GM23338 (cell line): ENCODE results near the gene RAB22A. TPM values are rescaled to one million over a fixed set of nuclear protein-coding genes. Genes with fewer than 3 reads are reported as not detected.

Source experiments
- ATAC-seq: fragments of 200-7000 bp; cut with Tn5 transposase; 3 replicates; pipeline ENCODE4 v1.9.1; 2020
- DNase-seq: peaks from one replicate; pipeline ENCODE4 v3.0.0-alpha.2; 2015; ENCODE audit warnings: low spot score
- H2AFZ ChIP-seq: fragments of 200-600 bp; sonication (generic); 2 replicates; pipeline ENCODE4 v1.8.0; 2016; ENCODE audit warnings: antibody characterized with exemption, mild to moderate bottlenecking, moderate library complexity
- H3F3A ChIP-seq: fragments of 200-600 bp; sonication (generic); replicated peaks from 2 replicates; pipeline ENCODE4 v1.8.0; 2017; ENCODE audit warnings: antibody characterized with exemption, mixed run types, low read depth
- H3K27ac ChIP-seq: fragments of 200-600 bp; sonication (generic); 2 replicates; pipeline ENCODE4 v1.6.1; 2016; ENCODE audit warnings: low read depth
- H3K27me3 ChIP-seq: fragments of 200-600 bp; sonication (generic); 2 replicates; pipeline ENCODE4 v1.8.0; 2016; ENCODE audit warnings: mild to moderate bottlenecking, mixed run types, moderate library complexity; ENCODE audit not compliant: insufficient read depth
- H3K36me3 ChIP-seq: fragments of 200-600 bp; sonication (generic); 2 replicates; pipeline ENCODE4 v1.8.0; 2016; ENCODE audit warnings: mild to moderate bottlenecking; ENCODE audit not compliant: insufficient read depth
- H3K4me1 ChIP-seq: fragments of 200-600 bp; sonication (generic); 2 replicates; pipeline ENCODE4 v1.8.0; 2016; ENCODE audit warnings: mild to moderate bottlenecking, moderate library complexity; ENCODE audit not compliant: insufficient read depth
- H3K4me2 ChIP-seq: fragments of 200-600 bp; sonication (generic); 2 replicates; pipeline ENCODE4 v1.7.1; 2017; ENCODE audit warnings: mixed run types
- H3K4me3 ChIP-seq: fragments of 200-600 bp; sonication (generic); 2 replicates; pipeline ENCODE4 v1.6.1; 2016; ENCODE audit warnings: mixed run types
- H3K79me2 ChIP-seq: fragments of 200-600 bp; sonication (generic); replicated peaks from 2 replicates; pipeline ENCODE4 v1.8.0; 2017; ENCODE audit warnings: mild to moderate bottlenecking; ENCODE audit not compliant: insufficient read depth
- H3K9me2 ChIP-seq: fragments of 200-600 bp; sonication (generic); 2 replicates; pipeline ENCODE4 v1.8.0; 2017; ENCODE audit not compliant: insufficient read depth
- H4K20me1 ChIP-seq: fragments of 200-600 bp; sonication (generic); replicated peaks from 2 replicates; pipeline ENCODE4 v1.8.0; 2017; ENCODE audit warnings: mild to moderate bottlenecking; ENCODE audit not compliant: insufficient read depth
- H3K27ac Mint-ChIP-seq: 2 replicates; pipeline ENCODE4 v1.8.0; 2020; ENCODE audit warnings: inconsistent platforms, mild to moderate bottlenecking, moderate library complexity, mixed read lengths
- H3K27me3 Mint-ChIP-seq: 3 replicates; pipeline ENCODE4 v1.8.0; 2022; ENCODE audit warnings: low read depth, mild to moderate bottlenecking, moderate library complexity, mixed read lengths, inconsistent platforms; ENCODE audit not compliant: insufficient read depth, poor library complexity
- H3K36me3 Mint-ChIP-seq: 3 replicates; pipeline ENCODE4 v1.8.0; 2021; ENCODE audit warnings: low read depth, mild to moderate bottlenecking, inconsistent platforms, moderate library complexity, mixed read lengths
- H3K4me1 Mint-ChIP-seq: 3 replicates; pipeline ENCODE4 v1.8.0; 2020; ENCODE audit warnings: mild to moderate bottlenecking, inconsistent platforms, mixed read lengths
- H3K4me3 Mint-ChIP-seq: 3 replicates; pipeline ENCODE4 v1.8.0; 2021; ENCODE audit warnings: moderate library complexity, mild to moderate bottlenecking, inconsistent platforms, mixed read lengths
- H3K9me3 Mint-ChIP-seq: 3 replicates; pipeline ENCODE4 v1.8.0; 2020; ENCODE audit warnings: moderate library complexity, mild to moderate bottlenecking, inconsistent platforms, mixed read lengths
- CREB1 ChIP-seq: fragments of 250-450 bp; sonication (Bioruptor Pico); IDR thresholded peaks from 2 replicates; pipeline ENCODE4 v1.5.0; 2020; ENCODE audit warnings: low read depth, mild to moderate bottlenecking, moderate library complexity
- EZH2 ChIP-seq: fragments of 200-600 bp; sonication (generic); IDR thresholded peaks from one replicate; pipeline ENCODE4 v1.8.0; 2017; ENCODE audit warnings: antibody characterized with exemption, mild to moderate bottlenecking, low read depth; ENCODE audit not compliant: unreplicated experiment
- EZH2phosphoT487 ChIP-seq: fragments of 200-600 bp; sonication (generic); IDR thresholded peaks from one replicate; pipeline ENCODE4 v1.8.1; 2018; ENCODE audit warnings: antibody characterized with exemption; ENCODE audit not compliant: unreplicated experiment
- JUNB ChIP-seq: IDR thresholded peaks from one replicate; pipeline ENCODE4 v1.6.1; 2016; ENCODE audit warnings: antibody characterized with exemption; ENCODE audit not compliant: unreplicated experiment
- NANOG ChIP-seq: IDR thresholded peaks from 2 replicates; pipeline ENCODE4 v1.6.1; 2016; ENCODE audit warnings: antibody characterized with exemption, borderline replicate concordance
- POLR2AphosphoS5 ChIP-seq: IDR thresholded peaks from 2 replicates; pipeline ENCODE4 v1.6.1; 2016; ENCODE audit warnings: antibody characterized with exemption, low read depth
- STAT1 ChIP-seq: IDR thresholded peaks from one replicate; pipeline ENCODE4 v1.6.1; 2016; ENCODE audit warnings: antibody characterized with exemption; ENCODE audit not compliant: unreplicated experiment
- ZNF114 ChIP-seq: fragments of 250-450 bp; sonication (Bioruptor Pico); IDR thresholded peaks from 2 replicates; pipeline ENCODE4 v1.5.0; 2020; ENCODE audit warnings: mild to moderate bottlenecking, moderate library complexity
- ZNF331 ChIP-seq: fragments of 250-450 bp; sonication (Bioruptor Pico); IDR thresholded peaks from 2 replicates; pipeline ENCODE4 v1.5.0; 2020; ENCODE audit warnings: low read depth, mild to moderate bottlenecking, moderate library complexity
- polyA plus RNA-seq: library from polyadenylated mRNA; unstranded; fragments of >200 nt; fragmentation: Nextera tagmentation; extraction: Ambion mirVana; gene quantifications from 2 replicates; pipeline ENCODE4 v1.2.1, GENCODE V29; 2016
- total RNA-seq: library from RNA; depleted of rRNA; stranded (reverse); fragments of >200 nt; shearing (Covaris generic); gene quantifications from 2 replicates; pipeline ENCODE4 v1.2.3, GENCODE V29; 2014
- TF ChIP-seq, protein P1 (sequence below), 2 experiments: fragments of 200-600 bp in 1 of 2; sonication (generic) in 1 of 2; conservative IDR thresholded peaks; 2 replicates each; pipeline versions ENCODE4 v1.5.1 to v1.6.1; 2016 to 2017; ENCODE audit warnings: antibody characterized with exemption in 2 of 2, low read depth in 2 of 2, mild to moderate bottlenecking in 2 of 2, moderate library complexity in 1 of 2
- TF ChIP-seq, protein P2 (sequence below): IDR thresholded peaks from 2 replicates; pipeline ENCODE4 v1.6.1; 2016; ENCODE audit warnings: antibody characterized with exemption
- TF ChIP-seq, protein P3 (sequence below): IDR thresholded peaks from one replicate; pipeline ENCODE4 v1.6.1; 2018; ENCODE audit warnings: antibody characterized with exemption; ENCODE audit not compliant: unreplicated experiment

The RAB22A gene
- total and polyA plus RNA-seq, 2 experiments from 2014 or later: 3.3 to 6.8 TPM

DNA sequence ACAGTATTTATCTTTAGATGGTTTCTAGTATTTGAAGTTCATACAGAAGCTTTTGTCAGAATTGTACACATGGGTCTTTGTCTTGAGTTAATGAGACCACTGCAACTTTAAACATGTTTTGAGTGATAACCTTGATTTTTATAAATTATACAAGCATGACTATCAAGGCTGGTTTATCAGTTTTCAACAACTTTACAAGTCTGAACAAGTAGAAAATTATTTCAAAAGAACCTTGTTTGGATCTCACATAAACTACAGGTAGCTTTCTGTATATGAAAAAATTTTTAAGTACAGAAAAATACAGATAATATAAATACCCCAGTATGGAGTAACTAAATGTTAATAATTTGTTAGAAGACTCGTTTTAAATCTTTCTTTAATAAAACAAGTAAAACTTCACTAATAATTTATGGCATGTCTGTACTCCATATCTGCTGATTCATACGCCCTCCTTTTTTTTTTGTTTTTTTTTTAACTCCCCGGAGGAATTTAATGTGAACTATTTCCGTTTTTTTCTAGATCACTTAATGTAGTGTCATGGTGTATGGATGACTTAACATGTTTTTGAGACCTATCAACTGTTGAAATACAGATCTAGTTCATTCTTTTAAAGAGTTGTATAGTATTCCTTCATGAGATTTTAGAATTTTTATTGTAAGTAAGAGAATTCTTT lies 97.8 kb downstream of the RAB22A start (continued):
- no peak for TF ChIP-seq NANOG
- TF ChIP-seq POLR2AphosphoS5: no peak
- TF ChIP-seq JUNB: no peak
- TF ChIP-seq EZH2: no peak
- TF ChIP-seq, protein P1, sequence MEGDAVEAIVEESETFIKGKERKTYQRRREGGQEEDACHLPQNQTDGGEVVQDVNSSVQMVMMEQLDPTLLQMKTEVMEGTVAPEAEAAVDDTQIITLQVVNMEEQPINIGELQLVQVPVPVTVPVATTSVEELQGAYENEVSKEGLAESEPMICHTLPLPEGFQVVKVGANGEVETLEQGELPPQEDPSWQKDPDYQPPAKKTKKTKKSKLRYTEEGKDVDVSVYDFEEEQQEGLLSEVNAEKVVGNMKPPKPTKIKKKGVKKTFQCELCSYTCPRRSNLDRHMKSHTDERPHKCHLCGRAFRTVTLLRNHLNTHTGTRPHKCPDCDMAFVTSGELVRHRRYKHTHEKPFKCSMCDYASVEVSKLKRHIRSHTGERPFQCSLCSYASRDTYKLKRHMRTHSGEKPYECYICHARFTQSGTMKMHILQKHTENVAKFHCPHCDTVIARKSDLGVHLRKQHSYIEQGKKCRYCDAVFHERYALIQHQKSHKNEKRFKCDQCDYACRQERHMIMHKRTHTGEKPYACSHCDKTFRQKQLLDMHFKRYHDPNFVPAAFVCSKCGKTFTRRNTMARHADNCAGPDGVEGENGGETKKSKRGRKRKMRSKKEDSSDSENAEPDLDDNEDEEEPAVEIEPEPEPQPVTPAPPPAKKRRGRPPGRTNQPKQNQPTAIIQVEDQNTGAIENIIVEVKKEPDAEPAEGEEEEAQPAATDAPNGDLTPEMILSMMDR (conservative IDR thresholded peaks at IDR 0.05; ENCODE audit: low read depth in 2 of 2): no peak
- TF ChIP-seq, protein P2, sequence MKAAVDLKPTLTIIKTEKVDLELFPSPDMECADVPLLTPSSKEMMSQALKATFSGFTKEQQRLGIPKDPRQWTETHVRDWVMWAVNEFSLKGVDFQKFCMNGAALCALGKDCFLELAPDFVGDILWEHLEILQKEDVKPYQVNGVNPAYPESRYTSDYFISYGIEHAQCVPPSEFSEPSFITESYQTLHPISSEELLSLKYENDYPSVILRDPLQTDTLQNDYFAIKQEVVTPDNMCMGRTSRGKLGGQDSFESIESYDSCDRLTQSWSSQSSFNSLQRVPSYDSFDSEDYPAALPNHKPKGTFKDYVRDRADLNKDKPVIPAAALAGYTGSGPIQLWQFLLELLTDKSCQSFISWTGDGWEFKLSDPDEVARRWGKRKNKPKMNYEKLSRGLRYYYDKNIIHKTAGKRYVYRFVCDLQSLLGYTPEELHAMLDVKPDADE: no peak
- TF ChIP-seq STAT1: no peak
- TF ChIP-seq EZH2phosphoT487: no peak

DNA sequence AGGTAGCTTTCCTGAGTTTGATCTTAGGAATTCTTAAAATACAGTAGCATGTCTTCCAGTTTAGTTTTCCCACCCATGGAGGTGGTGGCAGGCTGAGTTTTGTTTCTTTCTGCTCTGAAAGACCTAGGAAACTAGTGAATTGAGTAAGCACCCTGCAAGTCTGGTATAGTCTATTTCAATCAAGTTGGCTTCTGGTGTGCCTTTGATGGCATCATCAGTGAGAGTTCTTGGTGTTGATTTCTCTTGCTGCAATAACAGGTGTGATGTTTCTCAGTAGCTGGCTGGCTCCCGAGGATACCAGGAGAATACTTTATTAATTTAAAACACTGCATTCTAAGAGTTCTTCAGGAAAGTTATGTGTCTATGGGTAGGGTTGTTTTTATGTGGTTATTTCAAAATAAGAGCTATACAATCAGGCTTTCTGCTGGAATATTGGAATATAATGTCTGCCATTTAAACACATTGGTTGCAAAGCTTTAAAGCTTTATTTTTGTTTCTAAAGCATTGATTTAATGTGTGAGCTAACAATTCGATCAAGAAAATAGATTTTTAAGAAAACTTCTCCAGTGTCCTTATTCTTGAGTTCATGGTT lies 98.5 kb downstream of the RAB22A start:
- H3K36me3 Mint-ChIP-seq: peaks cover 10% of the 10 kb centered on the region; the same call in 2 of the 3 replicates
- H3K4me3 Mint-ChIP-seq: peak overlapping the region; percentile 23; the same call in 1 of the 3 replicates
- H3K9me3 Mint-ChIP-seq: peaks cover 9% of the 10 kb centered on the region; the same call in 2 of the 3 replicates
- Histone ChIP-seq H3K36me3 (no peaks in the 10 kb centered on the region), H3K9me2 (no peaks in the 10 kb centered on the region), H3K4me3 (peak overlapping the region; percentile 37), H3K4me1 (peaks cover 31% of the 10 kb centered on the region), H3K27ac (0 out of 2 replicates have a peak overlapping the region, but pooled peaks have one; percentile 32), H4K20me1 (peaks cover 8% of the 10 kb centered on the region; the same call in 1 of the 2 replicates), H3F3A (no peaks in the 10 kb centered on the region), H3K79me2 (peaks cover 100% of the 10 kb centered on the region), H3K4me2 (peak overlapping the region; percentile 64), H3K27me3 (no peaks in the 10 kb centered on the region), H2AFZ (no peak overlapping the region)
- no peaks in the 10 kb centered on the region for H3K27me3 Mint-ChIP-seq
- H3K4me1 Mint-ChIP-seq: peaks cover 33% of the 10 kb centered on the region
- H3K27ac Mint-ChIP-seq: peak overlapping the region; percentile 86
- no peak for DNase-seq
- no peak for ATAC-seq
- TF ChIP-seq CREB1 (CRISPR knock-in tag) (no peak), ZNF114 (CRISPR knock-in tag) (no peak), JUNB (no peak), ZNF331 (CRISPR knock-in tag) (no peak), EZH2phosphoT487 (no peak), POLR2AphosphoS5 (no peak), NANOG (no peak), STAT1 (no peak), EZH2 (no peak)
- TF ChIP-seq, protein P1 (conservative IDR thresholded peaks at IDR 0.05; ENCODE audit: low read depth in 2 of 2): no peak
- TF ChIP-seq, protein P3, sequence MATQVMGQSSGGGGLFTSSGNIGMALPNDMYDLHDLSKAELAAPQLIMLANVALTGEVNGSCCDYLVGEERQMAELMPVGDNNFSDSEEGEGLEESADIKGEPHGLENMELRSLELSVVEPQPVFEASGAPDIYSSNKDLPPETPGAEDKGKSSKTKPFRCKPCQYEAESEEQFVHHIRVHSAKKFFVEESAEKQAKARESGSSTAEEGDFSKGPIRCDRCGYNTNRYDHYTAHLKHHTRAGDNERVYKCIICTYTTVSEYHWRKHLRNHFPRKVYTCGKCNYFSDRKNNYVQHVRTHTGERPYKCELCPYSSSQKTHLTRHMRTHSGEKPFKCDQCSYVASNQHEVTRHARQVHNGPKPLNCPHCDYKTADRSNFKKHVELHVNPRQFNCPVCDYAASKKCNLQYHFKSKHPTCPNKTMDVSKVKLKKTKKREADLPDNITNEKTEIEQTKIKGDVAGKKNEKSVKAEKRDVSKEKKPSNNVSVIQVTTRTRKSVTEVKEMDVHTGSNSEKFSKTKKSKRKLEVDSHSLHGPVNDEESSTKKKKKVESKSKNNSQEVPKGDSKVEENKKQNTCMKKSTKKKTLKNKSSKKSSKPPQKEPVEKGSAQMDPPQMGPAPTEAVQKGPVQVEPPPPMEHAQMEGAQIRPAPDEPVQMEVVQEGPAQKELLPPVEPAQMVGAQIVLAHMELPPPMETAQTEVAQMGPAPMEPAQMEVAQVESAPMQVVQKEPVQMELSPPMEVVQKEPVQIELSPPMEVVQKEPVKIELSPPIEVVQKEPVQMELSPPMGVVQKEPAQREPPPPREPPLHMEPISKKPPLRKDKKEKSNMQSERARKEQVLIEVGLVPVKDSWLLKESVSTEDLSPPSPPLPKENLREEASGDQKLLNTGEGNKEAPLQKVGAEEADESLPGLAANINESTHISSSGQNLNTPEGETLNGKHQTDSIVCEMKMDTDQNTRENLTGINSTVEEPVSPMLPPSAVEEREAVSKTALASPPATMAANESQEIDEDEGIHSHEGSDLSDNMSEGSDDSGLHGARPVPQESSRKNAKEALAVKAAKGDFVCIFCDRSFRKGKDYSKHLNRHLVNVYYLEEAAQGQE: no peak
- TF ChIP-seq, protein P2: no peak
